ENCODE measurements around the gene NDUFS8. TPM values are rescaled to one million over a fixed set of nuclear protein-coding genes. Genes with fewer than 3 reads are reported as not detected.

The NDUFS8 gene
- total and polyA plus RNA-seq, 2 of the 4 experiments (the other 2 are of a cell fraction), result 85.9 to 131 TPM

DNA sequence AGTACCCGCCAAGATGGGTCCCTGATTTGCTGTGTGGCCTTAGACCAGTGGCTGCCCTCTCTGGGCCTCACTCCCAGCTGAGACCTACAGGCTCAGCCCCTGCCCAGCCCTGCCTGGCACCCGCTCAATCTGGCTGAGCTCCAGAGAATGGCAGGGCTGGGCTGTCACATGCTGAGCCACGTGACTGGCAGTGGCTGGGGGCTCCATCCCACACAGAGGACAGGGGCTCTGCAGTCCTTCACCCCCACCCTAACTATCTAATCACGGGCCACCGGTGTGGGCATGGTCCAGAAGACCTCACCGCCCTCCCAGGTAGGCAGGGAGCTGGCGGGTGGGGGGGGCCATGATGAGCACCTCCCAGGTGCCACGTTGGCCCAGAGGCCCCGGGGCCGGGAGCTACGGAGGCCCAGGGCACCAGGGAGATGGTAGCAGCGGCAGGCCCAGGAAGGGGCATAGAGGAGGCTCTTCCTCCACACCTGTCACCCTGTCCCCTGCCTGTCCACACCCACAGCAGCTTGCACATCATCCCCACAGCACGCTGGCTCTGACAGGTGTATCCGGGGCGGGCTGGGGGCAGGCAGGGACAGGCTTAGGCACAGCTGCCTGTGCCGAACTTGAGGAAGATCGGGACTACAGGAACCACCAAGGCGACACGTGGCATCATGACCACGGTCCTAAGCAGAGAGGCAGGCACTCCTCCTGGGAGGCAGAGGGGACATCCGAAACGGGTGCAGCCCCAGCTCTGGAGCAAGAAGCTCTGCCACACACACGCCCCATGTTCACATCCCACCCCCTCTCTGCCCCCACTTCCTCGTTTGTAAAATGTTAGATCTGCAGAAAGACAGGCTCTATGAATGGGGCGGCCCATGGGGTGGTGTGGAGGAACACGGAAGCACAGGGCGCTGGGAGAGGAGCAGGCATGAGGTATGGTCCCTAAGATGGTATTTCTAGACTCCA, 21.8 kb upstream of the NDUFS8 start:
- peak overlapping the region; percentile 39 for H2BK120ac ChIP-seq (ENCODE audit: low read depth, low read length)
- TF ChIP-seq SMC3 (IDR thresholded peaks at IDR 0.05; ENCODE audit: low read depth, low read length), result no peak
- TF ChIP-seq, protein P1, sequence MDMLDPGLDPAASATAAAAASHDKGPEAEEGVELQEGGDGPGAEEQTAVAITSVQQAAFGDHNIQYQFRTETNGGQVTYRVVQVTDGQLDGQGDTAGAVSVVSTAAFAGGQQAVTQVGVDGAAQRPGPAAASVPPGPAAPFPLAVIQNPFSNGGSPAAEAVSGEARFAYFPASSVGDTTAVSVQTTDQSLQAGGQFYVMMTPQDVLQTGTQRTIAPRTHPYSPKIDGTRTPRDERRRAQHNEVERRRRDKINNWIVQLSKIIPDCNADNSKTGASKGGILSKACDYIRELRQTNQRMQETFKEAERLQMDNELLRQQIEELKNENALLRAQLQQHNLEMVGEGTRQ (IDR thresholded peaks at IDR 0.05; ENCODE audit: low read depth, low read length), result peak; percentile 53; the same call in 1 of the 2 replicates
- H3K36me3 ChIP-seq (ENCODE audit: control insufficient read depth, insufficient read depth, low read length), result no peaks in the 10 kb centered on the region
- H3K23ac ChIP-seq (ENCODE audit: low read depth, low read length), result no peak overlapping the region
- H3K18ac ChIP-seq (ENCODE audit: low read depth, low read length), result peak overlapping the region; percentile 40; the same call in 1 of the 2 replicates
- H4K5ac ChIP-seq (ENCODE audit: low read depth, low read length), result peak overlapping the region; percentile 57
- H3K4ac ChIP-seq (ENCODE audit: low read depth, low read length), result peak overlapping the region; percentile 100
- WGBS, 2 experiments (ENCODE audit: extremely low coverage in 2 of 2, insufficient read length in 1 of 2), result 100% methylated on average over 3 of the region's 27 CpGs; no CpG with 5 or more reads in 1 of the 2 experiments
- H3K9ac ChIP-seq (ENCODE audit: low read depth, low read length), result no peak overlapping the region
- H2AK9ac ChIP-seq (replicated peaks; ENCODE audit: low read depth, low read length, poor library complexity), result peak overlapping the region; percentile 50
- no peak for DNase-seq
- H2AFZ ChIP-seq (replicated peaks; ENCODE audit: low read length, poor library complexity), result peak overlapping the region; percentile 37
- H4K20me1 ChIP-seq (ENCODE audit: insufficient read depth, low read length), result no peaks in the 10 kb centered on the region
- H3K9me1 ChIP-seq (ENCODE audit: insufficient read depth, low read length), result peaks cover 29% of the 10 kb centered on the region
- ChIA-PET POLR2A (ENCODE audit: unreplicated experiment) (no interaction called here), CTCF (interaction anchor here (0.6 kb wide), 1 partner anchor 104 kb away, joined by 5 read pairs; no protein-coding TSS in a partner anchor)
- peak overlapping the region; percentile 77; the same call in 1 of the 3 replicates for H2BK15ac ChIP-seq (ENCODE audit: low read depth, low read length)
- H4K8ac ChIP-seq (ENCODE audit: low read depth in 2 of 2, low read length in 2 of 2), result peak overlapping the region; percentile 32 to 92; a peak in 3 of 4 replicates
- dilution Hi-C loops (cut with HindIII; ENCODE audit: low sequenced_read_pairs, unreplicated experiment), result no loop called here
- peak overlapping the region; percentile 4; the same call in 1 of the 2 replicates for H4K91ac ChIP-seq (ENCODE audit: insufficient read depth, low read depth, low read length)
- intact Hi-C loops (cut with micrococcal nuclease), result no loop called here
- in situ Hi-C loops (cut with MboI; ENCODE audit: low sequenced_read_pairs), result no loop called here
- no peak overlapping the region for H2BK5ac ChIP-seq (ENCODE audit: low read depth, low read length, poor library complexity, severe bottlenecking)
- H3K4me3 ChIP-seq (ENCODE audit: insufficient read depth, low read depth, low read length), result no peak overlapping the region
- H3K14ac ChIP-seq (replicated peaks; ENCODE audit: low read depth, low read length), result peak overlapping the region; percentile 50; the same call in 1 of the 2 replicates
- ATAC-seq (ENCODE audit: low read depth), result no peak
- no TSS peak for BruUV-seq (replicated peaks)
- H3K4me1 ChIP-seq (ENCODE audit: control insufficient read depth, insufficient read depth, low read length), result peaks cover 33% of the 10 kb centered on the region
- H2BK20ac ChIP-seq (ENCODE audit: low read depth, low read length), result peak overlapping the region; percentile 40
- H3K79me1 ChIP-seq (ENCODE audit: low read depth in 1 of 2, low read length in 2 of 2), result peaks cover 13 to 37% of the 10 kb centered on the region in 2 experiments; a peak in 3 of 4 replicates
- no peak overlapping the region for H3K56ac ChIP-seq (ENCODE audit: extremely low read depth, insufficient read depth, low read length)
- H3K9me3 ChIP-seq (ENCODE audit: control insufficient read depth, insufficient read depth, low read length), result no peaks in the 10 kb centered on the region
- H2AK5ac ChIP-seq (ENCODE audit: low read depth, low read length), result peak overlapping the region; percentile 77
- no peaks in the 10 kb centered on the region for H3K27me3 ChIP-seq (ENCODE audit: control insufficient read depth, insufficient read depth, low read length)
- H3K27ac ChIP-seq (ENCODE audit: insufficient read depth, low read length), result peak overlapping the region; percentile 63
- no peak overlapping the region for H3K4me2 ChIP-seq (ENCODE audit: low read depth, low read length)
